Measurements from ENCODE around the gene GPR78.
"Not testable (repeated sequence)": the region's sequence is repeated elsewhere in the genome, so short reads cannot be mapped to it uniquely, and the experiment has no call there.

Gene GPR78

DNA sequence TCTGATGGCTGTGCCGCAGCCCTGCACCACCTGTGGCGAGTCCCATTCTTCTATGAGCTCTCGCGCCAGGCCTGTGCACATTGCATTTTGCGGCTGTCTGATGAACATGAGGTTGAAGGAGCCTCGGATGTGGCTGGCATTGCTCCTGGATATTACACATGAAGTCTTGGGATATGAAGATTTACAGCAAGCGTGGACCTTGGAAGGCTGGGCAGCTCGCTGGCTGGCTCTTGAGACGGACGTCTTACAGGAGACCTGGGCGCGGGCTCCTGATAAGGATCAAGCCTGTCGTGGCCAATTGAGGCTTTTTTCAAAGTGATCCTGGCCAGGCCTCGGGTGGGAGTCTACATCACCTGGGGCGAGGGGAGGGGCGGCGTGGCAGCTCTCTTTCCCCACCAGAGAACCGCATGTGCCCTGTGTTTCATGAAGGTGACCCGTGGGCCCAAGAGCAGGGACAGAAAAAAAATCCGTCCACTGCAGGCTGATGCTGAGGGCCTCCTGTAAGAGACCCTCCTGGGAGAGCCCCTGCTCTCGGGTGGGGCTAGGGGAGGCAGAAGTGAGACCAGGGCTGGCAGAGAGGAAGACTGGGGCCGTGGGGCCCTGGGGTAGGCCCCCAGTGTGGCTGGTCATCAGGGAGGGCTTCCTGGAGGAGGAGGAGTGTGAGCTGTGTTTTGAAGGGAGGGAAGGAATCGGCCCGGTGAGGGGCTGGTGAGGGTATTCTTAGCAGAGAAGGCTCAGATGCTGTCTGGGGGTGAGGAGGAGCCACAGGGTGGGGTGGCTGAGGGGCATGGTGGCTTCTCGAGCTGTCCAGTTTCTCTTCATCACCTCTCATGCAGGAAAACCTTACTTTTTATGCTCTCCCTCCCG is 36.0 kb downstream of the GPR78 start:
- no peak for DNase-seq (ENCODE audit: low read depth in 2 of 2)

DNA sequence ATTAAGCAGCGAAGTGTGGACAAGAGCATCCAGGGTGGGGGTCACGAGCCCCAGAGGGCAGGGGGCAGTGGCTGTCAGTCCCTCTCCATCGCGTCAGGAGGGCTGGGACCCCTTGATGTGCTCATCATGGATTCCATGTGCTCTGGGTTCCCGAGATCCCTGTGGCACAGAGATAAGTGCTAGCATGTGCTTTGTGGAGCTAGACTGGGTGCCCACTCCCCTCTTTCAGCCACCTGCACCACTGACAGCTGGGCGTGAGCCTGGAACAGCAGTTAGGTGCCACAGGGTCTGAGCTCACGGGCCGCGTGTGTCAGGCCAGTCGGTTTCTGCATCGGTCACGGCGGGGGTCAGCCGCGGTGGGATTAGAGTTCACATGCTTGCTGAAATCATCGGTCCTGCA is 36.6 kb downstream of the GPR78 start:
- DNase-seq (ENCODE audit: low read depth in 2 of 2): no peak

DNA sequence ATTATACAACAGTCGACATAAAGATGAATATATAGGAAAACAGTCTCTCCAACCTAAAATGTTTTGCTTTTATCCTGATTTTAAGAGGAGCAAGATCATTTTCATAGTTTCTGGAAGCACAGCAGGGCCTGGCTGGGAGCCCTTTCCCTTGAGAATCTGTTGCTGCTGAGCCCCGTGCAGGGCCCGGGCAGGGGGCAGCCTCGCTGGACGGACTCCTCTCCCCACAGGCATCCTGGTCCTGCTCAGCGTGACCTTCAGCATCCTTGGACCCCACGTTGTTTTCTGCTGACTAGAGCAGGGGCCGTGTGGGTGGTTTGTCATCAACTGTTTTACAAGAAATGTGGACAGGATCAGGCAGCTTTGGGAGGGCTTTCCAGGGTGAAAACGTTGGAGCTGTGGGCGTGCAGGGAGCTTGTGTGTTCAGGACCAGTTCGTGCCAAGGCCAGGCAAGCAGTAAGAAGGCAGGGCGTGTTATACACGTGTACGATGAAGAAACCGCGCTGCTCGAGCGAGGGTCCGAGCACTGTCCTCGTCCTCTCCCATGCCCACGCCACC is 37.4 kb downstream of the GPR78 start:
- DNase-seq (ENCODE audit: low read depth in 2 of 2): no peak

DNA sequence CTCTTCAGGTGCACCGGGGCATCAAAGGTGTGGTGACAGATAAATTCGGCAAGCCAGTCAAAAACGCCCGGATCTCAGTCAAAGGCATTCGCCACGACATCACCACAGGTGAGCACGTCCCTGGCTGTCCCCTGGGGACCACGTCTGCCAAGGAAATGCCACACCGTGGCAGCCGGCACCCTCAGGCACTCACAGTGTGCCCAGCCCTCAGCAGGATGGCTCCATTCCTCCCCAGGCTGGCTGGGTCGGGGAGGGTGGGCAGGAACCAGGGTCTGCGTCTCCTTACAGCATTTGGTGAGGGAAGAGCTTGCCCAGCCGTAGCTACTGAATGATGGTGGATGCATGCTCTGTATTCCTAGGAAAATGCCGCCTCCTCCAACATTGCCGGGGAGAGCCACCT is 38.2 kb downstream of the GPR78 start:
- no peak for DNase-seq (ENCODE audit: low read depth in 2 of 2)

DNA sequence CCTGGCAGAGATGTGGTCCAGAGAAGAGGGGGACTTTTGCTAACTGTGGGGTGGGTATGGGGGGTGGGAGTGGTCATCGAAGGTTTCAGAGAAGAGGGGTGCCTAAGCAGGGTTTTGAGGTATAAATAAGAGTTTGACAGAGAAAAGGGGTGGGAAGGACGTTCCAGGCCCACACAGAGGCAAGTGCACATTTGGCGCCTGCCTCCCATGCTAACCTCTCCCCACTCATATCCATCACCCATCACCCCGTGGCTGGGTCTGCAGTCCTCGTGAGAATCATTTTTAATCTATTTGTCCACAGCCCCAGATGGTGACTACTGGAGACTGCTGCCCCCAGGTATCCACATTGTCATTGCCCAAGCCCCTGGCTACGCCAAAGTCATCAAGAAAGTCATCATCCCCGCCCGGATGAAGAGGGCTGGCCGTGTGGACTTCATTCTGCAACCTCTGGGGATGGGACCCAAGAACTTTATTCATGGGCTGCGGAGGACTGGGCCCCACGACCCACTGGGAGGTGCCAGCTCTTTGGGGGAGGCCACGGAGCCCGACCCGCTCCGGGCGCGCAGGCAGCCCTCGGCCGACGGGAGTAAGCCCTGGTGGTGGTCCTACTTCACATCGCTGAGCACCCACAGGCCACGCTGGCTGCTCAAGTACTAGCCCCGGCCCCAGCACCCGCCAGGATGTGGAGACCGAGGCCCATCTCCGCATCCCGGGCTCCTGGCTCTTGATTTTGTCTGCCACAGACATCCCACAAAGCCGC is 38.9 kb downstream of the GPR78 start:
- DNase-seq (ENCODE audit: low read depth in 2 of 2): no peak

DNA sequence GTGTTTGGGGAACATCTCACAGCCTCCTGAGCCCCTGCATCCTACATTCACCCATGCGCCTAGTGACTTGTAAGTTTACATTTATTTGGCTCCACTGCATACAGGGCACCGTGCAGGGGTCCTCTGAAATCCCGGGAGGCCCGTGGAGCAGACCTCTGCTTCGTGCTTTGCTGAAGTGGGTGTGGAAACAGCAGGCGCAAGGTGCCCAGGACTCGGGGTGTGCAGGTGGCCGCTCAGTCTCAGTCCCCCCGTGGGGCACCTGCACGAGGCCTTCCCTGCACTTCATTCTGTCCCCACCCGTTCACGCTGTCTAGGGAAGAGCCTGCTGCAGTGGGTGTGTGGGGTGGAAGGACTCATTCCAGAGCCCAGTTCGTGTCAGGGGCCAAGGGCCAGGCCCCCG is 40.9 kb downstream of the GPR78 start:
- DNase-seq (ENCODE audit: low read depth in 2 of 2): not testable (repeated sequence)

DNA sequence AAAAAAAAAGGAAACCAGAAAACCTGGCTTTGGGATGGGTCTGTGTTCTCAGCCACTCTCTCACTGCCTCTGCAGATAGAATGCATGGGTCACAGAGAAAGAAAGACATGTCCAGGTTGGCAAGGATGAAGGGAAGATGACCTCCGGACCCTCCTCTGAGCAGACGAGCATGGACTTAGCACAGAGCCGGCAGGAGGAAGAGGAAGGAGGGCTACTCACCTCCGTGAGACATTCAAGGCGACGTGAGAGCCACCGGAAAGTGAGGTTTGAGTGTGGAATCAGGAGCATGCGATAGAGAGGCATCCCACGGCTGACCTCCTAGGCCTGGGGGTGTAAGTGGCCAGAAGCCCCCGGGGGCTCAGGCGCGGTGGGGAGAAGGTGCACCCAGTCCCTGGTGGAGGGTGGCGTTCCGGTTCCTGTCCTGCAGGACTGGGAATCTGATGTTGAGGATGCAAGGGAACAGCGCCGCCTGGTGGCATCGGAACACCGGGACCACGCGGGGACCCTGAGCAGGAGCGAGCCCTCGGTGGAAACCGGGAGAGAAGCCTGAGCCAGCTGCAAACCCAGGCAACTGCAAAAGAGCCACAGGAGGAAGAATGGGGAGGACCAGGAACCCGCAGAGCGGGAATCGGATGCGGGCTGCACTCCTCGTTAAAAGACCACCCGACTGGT is 44.5 kb downstream of the GPR78 start:
- not testable (repeated sequence) for DNase-seq (ENCODE audit: low read depth in 2 of 2)

DNA sequence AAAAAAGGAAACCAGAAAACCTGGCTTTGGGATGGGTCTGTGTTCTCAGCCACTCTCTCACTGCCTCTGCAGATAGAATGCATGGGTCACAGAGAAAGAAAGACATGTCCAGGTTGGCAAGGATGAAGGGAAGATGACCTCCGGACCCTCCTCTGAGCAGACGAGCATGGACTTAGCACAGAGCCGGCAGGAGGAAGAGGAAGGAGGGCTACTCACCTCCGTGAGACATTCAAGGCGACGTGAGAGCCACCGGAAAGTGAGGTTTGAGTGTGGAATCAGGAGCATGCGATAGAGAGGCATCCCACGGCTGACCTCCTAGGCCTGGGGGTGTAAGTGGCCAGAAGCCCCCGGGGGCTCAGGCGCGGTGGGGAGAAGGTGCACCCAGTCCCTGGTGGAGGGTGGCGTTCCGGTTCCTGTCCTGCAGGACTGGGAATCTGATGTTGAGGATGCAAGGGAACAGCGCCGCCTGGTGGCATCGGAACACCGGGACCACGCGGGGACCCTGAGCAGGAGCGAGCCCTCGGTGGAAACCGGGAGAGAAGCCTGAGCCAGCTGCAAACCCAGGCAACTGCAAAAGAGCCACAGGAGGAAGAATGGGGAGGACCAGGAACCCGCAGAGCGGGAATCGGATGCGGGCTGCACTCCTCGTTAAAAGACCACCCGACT is 50.2 kb downstream of the GPR78 start:
- DNase-seq (ENCODE audit: low read depth in 2 of 2): not testable (repeated sequence)

DNA sequence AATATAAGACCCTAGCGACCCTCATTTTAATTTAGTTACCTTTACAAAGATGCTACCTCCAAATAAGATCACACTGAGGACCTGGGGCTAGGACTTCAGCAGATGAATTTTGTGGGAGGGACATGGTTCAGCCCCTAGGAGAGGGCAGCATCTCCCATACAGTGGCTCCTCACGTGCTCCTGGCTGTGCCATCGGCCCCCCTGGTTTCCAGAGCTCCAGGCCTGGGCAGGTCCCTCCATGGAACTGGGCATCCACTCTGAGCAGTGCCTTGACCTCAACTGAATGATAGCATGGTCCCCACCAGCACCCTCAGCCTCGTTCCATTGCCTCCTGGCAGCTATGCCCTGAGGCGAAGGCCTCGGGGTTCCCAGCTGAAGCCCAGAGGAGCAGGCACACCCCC is 51.7 kb downstream of the GPR78 start:
- DNase-seq (ENCODE audit: low read depth in 2 of 2): not testable (repeated sequence)

DNA sequence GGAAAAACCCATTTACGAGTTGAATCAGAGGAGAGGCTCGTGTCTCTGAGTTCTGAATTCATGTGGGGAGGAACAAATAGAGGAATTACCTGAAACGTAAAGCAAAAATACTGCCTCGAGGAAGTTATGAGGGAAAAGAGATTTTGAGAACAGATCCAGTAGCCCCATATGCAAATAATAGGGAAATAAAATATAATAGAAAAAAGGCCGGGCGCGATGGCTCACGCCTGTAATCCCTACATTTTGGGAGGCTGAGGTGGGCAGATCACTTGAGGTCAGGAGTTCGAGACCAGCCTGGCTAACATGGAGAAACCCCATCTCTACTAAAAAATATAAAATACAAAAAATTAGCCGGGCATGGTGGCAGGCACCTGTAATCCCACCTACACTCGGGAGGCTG is 54.6 kb downstream of the GPR78 start:
- DNase-seq (ENCODE audit: low read depth in 2 of 2): not testable (repeated sequence)

DNA sequence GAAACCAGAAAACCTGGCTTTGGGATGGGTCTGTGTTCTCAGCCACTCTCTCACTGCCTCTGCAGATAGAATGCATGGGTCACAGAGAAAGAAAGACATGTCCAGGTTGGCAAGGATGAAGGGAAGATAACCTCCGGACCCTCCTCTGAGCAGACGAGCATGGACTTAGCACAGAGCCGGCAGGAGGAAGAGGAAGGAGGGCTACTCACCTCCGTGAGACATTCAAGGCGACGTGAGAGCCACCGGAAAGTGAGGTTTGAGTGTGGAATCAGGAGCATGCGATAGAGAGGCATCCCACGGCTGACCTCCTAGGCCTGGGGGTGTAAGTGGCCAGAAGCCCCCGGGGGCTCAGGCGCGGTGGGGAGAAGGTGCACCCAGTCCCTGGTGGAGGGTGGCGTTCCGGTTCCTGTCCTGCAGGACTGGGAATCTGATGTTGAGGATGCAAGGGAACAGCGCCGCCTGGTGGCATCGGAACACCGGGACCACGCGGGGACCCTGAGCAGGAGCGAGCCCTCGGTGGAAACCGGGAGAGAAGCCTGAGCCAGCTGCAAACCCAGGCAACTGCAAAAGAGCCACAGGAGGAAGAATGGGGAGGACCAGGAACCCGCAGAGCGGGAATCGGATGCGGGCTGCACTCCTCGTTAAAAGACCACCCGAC is 55.8 kb downstream of the GPR78 start:
- DNase-seq (ENCODE audit: low read depth in 2 of 2): not testable (repeated sequence)
